HL-60 (cell line): ENCODE measurements around the gene CCDC71L.

ENCODE experiments used
- DNase-seq, 2 experiments: peaks; one replicate each; pipeline ENCODE4 v3.0.0-alpha.2; 2010 to 2020; ENCODE audit warnings: low read depth in 1 of 2, low spot score in 1 of 2
- H3K27ac ChIP-seq: fragments of 250-450 bp; sonication (Bioruptor Pico); replicated peaks from 2 replicates; pipeline ENCODE4 v1.5.1; 2020; ENCODE audit warnings: mild to moderate bottlenecking, moderate library complexity
- H3K27me3 ChIP-seq: fragments of 250-450 bp; sonication (Bioruptor Pico); 2 replicates; pipeline ENCODE4 v1.5.1; 2021; ENCODE audit warnings: mild to moderate bottlenecking, moderate library complexity; ENCODE audit not compliant: insufficient read depth, poor library complexity, severe bottlenecking
- H3K4me3 ChIP-seq: replicated peaks from 2 replicates; pipeline ENCODE4 v1.5.1; 2011; ENCODE audit warnings: mild to moderate bottlenecking, control low read depth, low read length; ENCODE audit not compliant: insufficient read depth
- GABPA ChIP-seq: IDR thresholded peaks from 2 replicates; pipeline ENCODE4 v1.6.1; 2012; ENCODE audit warnings: low read depth
- POLR2AphosphoS5 ChIP-seq: IDR thresholded peaks from 2 replicates; pipeline ENCODE4 v1.6.1; 2012; ENCODE audit warnings: low read depth
- REST ChIP-seq: IDR thresholded peaks from 2 replicates; pipeline ENCODE4 v1.6.1; 2012; ENCODE audit warnings: low read depth; ENCODE audit not compliant: insufficient replicate concordance
- SPI1 ChIP-seq: IDR thresholded peaks from 2 replicates; pipeline ENCODE4 v1.6.1; 2012; ENCODE audit warnings: low read depth, mild to moderate bottlenecking, borderline replicate concordance
- TF ChIP-seq, protein P1 (sequence below): IDR thresholded peaks from one replicate; pipeline ENCODE4 v1.5.1; 2011; ENCODE audit warnings: low read length, control low read depth, inconsistent platforms; ENCODE audit not compliant: insufficient read depth

The CCDC71L gene

DNA sequence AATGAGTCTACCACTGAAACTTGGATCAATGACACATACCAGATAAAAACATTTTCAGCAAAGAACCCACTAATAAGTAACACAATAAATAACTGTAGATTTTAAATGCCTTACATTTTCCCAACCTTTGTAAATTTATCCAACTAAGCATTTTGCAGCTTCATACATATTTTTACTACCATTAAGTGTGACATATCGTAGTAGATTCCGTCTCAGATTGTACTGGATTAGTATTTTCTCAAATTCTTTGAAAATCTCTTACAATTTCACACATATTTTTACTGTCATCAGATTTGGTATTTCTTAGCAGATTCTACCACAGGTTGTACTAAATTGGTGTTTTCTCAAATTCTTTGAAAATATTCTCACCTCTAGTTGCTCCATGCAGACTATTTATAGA is 26.0 kb downstream of the CCDC71L start:
- Histone ChIP-seq H3K4me3 (no peak overlapping the region), H3K27ac (no peak overlapping the region), H3K27me3 (peaks cover under 1% of the 10 kb centered on the region)
- TF ChIP-seq, protein P1, sequence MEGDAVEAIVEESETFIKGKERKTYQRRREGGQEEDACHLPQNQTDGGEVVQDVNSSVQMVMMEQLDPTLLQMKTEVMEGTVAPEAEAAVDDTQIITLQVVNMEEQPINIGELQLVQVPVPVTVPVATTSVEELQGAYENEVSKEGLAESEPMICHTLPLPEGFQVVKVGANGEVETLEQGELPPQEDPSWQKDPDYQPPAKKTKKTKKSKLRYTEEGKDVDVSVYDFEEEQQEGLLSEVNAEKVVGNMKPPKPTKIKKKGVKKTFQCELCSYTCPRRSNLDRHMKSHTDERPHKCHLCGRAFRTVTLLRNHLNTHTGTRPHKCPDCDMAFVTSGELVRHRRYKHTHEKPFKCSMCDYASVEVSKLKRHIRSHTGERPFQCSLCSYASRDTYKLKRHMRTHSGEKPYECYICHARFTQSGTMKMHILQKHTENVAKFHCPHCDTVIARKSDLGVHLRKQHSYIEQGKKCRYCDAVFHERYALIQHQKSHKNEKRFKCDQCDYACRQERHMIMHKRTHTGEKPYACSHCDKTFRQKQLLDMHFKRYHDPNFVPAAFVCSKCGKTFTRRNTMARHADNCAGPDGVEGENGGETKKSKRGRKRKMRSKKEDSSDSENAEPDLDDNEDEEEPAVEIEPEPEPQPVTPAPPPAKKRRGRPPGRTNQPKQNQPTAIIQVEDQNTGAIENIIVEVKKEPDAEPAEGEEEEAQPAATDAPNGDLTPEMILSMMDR, result no peak
- TF ChIP-seq SPI1 (no peak), GABPA (no peak), REST (no peak), POLR2AphosphoS5 (no peak)
- no peak for DNase-seq

DNA sequence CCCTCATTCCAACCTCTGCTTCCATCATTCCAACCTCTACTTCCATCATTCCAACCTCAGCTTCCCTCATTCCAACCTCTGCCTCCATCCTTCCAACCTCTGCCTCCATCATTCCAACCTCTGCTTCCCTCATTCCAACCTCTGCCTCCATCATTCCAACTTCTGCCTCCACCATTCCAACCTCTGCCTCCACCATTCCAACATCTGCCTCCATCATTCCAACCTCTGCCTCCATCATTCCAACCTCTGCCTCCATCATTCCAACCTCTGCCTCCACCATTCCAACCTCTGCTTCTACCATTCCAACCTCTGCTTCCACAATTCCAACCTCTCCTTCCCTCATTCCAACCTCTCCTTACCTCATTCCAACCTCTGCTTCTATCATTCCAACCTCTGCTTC is 30.3 kb downstream of the CCDC71L start:
- TF ChIP-seq GABPA, result no peak
- TF ChIP-seq REST, result no peak
- TF ChIP-seq SPI1, result no peak
- no peak for TF ChIP-seq POLR2AphosphoS5
- TF ChIP-seq, protein P1, result no peak
- DNase-seq, result no peak
- peaks cover 4% of the 10 kb centered on the region for H3K27me3 ChIP-seq
- no peak overlapping the region for H3K27ac ChIP-seq
- no peak overlapping the region for H3K4me3 ChIP-seq

DNA sequence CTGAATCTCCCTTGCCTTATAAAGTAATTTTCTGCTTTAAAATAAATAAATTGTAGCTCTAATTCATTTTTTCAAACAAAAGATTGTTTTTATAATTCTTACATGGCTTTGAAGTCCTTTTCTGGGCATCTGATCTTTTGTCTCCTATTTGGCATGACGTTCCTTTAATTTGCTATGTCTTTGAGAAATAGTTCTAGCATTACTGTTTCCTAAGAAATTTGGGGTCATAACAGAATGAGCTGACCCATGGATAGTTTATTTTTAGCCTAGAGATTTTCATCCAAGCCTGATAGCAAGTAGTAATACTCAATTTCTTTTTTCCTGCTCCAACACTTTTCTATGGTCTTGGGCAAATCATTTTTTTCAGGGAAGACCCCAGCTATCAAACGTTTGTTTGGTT is 31.4 kb downstream of the CCDC71L start:
- Histone ChIP-seq H3K27ac (no peak overlapping the region), H3K4me3 (no peak overlapping the region), H3K27me3 (peaks cover 4% of the 10 kb centered on the region)
- no peak for DNase-seq
- TF ChIP-seq POLR2AphosphoS5 (no peak), SPI1 (no peak), REST (no peak), GABPA (no peak)
- TF ChIP-seq, protein P1, result no peak
